ENCODE results near the gene USP24.

Gene USP24

DNA sequence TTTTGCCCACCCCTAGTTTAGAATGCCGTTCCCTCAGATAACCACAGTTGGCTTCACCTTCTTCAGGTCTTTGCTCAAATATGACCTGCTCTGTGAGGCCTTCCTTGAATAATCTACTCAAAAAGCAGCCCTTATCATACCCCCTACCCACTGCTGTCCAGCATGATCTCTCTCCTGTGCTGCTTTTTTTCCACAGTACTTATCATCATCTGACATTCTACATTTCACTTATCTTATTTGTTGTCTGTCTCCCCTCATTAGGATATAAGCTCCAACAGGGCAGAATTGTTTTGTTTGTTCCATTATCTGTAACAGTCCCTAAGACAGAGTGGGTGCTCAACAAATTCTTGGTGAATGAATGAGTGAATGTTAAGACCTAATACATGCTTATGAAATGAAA is 18.1 kb downstream of the USP24 start:
- peak; percentile 68 for TF ChIP-seq POLR2A (IDR thresholded peaks at IDR 0.05; ENCODE audit: low read length)
- TF ChIP-seq GATA1 (IDR thresholded peaks at IDR 0.05; ENCODE audit: low read depth, low read length): peak; percentile 42
- peak; percentile 75 to 95 for DNase-seq

DNA sequence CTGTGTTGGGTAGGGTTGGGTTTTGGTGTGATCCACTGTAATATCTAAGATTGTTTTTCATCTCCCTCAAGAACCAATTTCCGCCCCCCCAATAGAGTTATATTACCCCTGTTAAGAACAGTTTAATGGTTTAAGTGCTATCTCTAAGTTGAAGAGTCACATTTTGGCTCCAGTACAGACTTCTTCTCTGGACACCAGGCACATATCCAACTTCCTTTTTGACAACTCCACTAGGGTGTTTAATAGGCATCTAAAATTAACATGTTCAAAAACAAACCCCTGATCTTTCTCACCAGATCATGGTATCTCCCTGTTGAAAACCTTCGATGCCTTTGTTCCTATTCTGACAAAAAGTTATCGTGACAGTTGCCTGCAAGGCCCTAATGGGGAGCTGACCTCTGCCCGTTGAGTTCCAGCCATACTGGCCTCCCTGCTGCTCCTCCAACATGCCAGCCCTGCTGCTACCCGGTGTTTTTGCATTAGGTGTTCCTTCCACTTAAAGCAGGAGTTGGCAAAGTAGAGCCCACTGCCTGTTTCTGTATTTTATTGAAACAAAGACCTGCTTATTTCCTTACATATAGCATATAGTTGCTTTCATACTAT is 18.6 kb downstream of the USP24 start:
- DNase-seq: peak; percentile 75 to 84
- TF ChIP-seq POLR2A (IDR thresholded peaks at IDR 0.05; ENCODE audit: low read length) (no peak), GATA1 (IDR thresholded peaks at IDR 0.05; ENCODE audit: low read depth, low read length) (no peak)

DNA sequence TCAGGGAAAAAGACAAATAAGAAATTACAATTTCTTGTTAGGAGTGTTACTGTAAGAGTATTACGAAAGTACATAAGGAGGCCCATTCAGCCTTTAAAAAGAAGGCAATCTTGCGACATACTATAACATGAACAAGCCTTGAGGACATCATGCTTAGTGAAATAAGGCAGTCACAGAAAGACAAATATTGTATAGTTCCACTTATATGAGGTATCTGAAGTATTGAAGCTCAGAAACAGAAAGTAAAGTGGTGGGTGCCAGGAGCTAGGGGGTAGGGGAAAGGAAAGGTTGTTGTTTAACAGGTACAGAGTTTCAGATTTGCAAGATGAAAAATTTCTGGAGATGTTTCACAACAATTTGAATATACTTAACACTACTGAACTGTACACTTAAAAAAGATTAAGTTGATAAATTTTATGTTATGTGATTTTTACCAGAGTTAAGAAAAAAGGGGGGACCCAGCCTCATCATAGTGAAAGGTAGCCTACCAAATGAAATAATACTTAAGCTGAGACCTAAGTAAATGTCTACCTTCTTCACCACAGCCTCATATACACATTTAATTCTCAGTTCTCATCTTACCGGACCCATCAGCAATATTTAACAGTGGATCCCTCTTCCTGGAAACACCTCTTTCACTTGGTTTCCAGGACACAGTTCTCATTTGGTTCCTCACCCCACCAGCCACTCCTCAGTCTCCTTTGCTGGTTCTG is 19.5 kb downstream of the USP24 start:
- DNase-seq: peak; percentile 31 to 59

DNA sequence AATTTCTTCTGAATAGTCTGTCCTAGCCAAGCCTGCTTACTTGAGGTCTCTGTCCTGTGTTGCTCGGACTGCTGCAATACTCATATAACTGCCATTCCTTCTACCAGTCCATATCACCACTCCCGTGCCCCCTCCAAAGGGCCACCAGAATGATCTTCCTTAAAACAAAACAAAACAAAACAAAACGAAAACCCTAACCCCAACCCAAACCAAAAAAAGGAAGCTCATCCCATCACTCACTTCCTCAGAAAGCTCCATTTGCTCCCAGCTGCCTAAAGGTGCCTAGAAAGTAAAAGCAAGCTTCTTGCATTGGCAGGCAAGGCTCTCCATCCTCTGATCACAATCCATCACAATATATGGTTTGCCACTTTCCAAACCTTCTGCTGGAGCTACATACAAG is 20.3 kb downstream of the USP24 start:
- DNase-seq: peak; percentile 26 to 47
- TF ChIP-seq GATA1 (IDR thresholded peaks at IDR 0.05; ENCODE audit: low read depth, low read length) (no peak), POLR2A (IDR thresholded peaks at IDR 0.05; ENCODE audit: low read length) (no peak)

More for the DNA sequence above, 19.5 kb downstream of the USP24 start:
- TF ChIP-seq POLR2A (IDR thresholded peaks at IDR 0.05; ENCODE audit: low read length): no peak
- no peak for TF ChIP-seq GATA1 (IDR thresholded peaks at IDR 0.05; ENCODE audit: low read depth, low read length)

DNA sequence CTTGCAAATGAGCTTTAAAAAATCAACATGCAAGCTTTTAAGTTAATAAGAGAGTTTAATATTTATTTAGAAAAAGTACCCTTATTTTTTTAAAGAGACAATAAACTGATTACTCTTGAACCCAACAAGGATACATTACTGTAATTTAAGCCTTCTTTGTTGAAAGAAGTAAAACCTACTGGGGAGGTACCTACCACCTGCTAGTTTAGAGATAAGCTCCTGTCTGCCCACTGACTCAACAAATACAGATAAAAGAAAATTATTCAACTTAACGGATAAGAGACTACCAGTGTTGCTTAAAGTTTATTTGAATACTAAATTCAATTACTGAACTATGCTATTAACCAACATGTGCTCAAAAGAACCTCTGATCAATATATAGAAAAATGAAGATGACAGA is 23.1 kb downstream of the USP24 start:
- peak; percentile 71 to 87 for DNase-seq
- TF ChIP-seq GATA1 (IDR thresholded peaks at IDR 0.05; ENCODE audit: low read depth, low read length): no peak
- TF ChIP-seq POLR2A (IDR thresholded peaks at IDR 0.05; ENCODE audit: low read length): peak; percentile 31

DNA sequence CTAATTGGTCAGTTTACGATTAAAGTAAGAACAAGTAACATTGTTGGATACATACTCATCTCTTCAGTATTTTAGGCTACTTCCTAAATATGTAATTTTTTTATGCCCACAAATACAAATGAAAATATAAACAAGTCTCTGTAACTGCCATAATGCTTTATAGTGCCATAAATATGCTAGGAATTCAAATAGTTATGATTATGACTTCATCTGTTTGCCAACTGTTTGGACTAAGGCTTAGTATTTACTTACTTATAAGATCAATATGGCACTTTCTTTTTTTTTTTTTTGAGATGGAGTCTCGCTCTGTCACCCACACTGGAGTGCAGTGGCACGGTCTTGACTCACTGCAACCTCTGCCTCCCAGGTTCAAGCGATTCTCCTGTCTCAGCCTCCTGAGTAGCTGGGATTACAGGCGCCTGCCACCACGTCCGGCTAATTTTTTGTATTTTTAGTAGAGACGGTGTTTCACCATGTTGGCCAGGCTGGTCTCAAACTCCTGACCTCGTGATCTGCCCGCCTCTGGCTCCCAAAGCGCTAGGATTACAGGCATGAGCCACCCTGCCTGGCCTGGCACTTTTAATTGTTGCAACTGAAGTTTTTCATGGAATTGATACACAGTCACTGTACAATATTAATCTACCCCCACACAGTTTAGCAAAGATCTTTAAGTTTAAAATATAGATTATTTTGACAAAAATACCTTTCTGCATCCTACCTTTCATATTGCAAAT is 23.8 kb downstream of the USP24 start:
- peak; percentile 23 to 38 for DNase-seq

DNA sequence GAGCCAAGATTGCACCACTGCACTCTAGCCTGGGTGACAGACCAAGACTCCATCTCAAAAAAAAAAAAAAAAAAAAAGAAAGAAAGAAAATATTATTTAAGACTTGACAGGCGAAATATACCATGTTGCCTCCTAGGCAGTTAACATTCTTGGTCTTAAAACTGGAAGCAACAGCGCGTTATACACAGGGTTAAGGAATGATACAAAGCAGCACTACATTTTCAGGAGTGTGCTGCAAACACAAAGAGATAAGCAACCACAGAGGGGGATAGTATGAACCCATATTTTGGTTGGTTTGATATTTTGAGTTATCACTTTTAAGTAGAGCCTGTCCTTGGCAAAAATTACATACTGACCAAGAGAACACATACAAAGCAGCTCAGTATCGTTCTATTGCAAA is 25.1 kb downstream of the USP24 start:
- peak; percentile 65 to 85 for DNase-seq
- TF ChIP-seq POLR2A (IDR thresholded peaks at IDR 0.05; ENCODE audit: low read length) (peak; percentile 47), GATA1 (IDR thresholded peaks at IDR 0.05; ENCODE audit: low read depth, low read length) (no peak)

DNA sequence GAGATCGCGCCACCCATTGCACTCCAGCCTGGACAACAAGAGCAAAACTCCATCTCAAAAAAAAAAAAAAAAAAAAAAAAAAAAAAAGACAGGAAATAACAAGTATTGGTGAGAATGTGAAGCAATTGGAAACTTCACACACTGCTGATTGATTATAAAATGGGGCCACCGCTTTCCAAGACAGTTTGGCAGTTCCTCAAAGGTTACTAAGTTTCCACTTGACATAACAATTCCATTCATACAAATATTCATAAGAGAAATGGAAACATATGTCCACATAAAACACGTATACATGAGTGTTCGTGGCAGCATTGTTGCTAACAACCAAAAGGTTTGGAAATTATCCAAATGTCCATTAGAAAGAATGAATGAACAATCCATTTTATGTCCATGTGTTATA is 26.3 kb downstream of the USP24 start:
- no peak for DNase-seq
- TF ChIP-seq GATA1 (IDR thresholded peaks at IDR 0.05; ENCODE audit: low read depth, low read length) (no peak), POLR2A (IDR thresholded peaks at IDR 0.05; ENCODE audit: low read length) (no peak)

DNA sequence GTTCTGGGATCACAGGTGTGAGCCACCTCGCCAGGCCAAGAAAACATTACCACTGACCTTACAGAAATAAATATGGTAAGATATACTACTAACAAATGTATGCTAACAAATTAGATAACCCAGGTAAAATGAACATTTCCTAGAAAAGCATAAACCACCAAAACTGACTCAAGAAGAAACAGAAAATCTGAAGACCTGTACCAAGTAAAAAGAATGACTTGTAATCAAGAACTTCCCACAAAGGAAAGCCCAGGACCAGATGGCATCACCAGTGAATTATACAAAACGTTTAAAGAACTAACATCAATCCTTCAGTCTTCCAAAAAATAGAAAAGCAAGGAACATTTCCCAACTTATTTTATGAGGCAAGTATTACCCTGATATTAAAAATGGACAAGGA is 29.3 kb downstream of the USP24 start:
- no peak for DNase-seq
- no peak for TF ChIP-seq POLR2A (IDR thresholded peaks at IDR 0.05; ENCODE audit: low read length)
- TF ChIP-seq GATA1 (IDR thresholded peaks at IDR 0.05; ENCODE audit: low read depth, low read length): no peak

DNA sequence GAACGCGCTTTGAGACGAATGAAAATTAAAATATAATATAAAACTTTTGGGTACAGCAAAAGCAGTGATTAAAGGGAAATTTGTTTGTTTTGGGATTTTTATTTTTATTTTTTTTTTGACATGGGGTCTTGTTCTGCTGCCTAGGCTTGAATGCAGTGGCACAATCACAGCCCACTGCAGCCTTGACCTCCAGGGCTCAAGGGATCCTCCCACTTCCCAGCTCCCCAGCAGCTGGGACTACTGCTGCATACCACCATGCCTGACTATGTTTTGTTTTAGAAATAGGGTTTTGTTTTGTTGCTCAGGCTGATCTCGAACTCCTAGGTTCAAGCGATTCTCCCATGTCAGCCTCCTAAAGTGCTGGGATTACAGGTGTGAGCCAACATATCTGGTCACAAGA is 30.3 kb downstream of the USP24 start:
- TF ChIP-seq POLR2A (IDR thresholded peaks at IDR 0.05; ENCODE audit: low read length): no peak
- TF ChIP-seq GATA1 (IDR thresholded peaks at IDR 0.05; ENCODE audit: low read depth, low read length): no peak
- DNase-seq: no peak

DNA sequence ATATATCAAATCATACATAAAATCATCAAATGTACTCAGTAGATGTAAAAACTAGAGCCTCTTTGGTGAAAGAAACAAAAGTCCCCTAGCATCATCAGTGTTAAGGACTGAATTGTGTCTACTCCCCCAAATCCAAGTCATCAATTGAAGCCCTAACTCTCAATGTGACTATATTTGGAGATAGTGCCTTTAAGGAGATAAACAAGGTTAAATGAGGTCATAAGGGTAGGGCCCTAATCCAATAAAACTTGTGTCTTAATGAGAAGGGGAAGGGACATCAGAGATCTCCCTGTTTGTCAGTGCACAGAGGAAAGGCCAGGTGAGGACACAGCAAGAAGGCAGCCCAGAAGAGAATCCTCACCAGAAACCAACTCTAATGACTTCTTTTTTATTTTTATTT is 33.5 kb downstream of the USP24 start:
- TF ChIP-seq POLR2A (IDR thresholded peaks at IDR 0.05; ENCODE audit: low read length) (no peak), GATA1 (IDR thresholded peaks at IDR 0.05; ENCODE audit: low read depth, low read length) (no peak)
- peak; percentile 78 to 90 for DNase-seq

DNA sequence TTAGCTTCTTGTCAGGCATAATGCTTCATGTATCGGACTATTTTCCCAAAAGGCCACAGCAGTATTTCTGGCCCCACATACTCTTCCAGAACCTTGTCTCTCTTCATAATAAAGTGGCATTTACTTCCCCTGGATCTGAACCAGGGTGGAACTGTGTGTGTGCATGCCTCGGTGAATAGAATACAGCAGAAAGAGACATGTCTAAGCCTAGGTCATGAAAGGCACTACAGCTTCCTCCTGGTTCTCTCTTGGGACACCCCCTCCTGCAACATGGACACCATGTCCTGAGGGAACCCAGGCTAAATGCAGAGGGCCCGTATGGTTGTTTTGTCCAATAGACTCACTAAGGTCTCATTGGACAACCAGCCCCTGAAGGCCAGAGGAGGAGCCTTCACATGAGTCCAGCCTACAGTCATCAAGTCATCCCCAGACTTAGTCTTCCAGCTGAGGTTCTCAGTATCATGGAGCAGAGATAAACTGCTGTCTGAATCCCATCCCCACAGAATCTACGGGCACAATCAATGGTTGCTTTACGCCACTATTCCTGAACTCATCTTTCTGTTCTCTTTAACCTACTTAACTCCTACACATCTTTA is 35.0 kb downstream of the USP24 start:
- TF ChIP-seq POLR2A (IDR thresholded peaks at IDR 0.05; ENCODE audit: low read length) (no peak), GATA1 (IDR thresholded peaks at IDR 0.05; ENCODE audit: low read depth, low read length) (no peak)
- DNase-seq: peak; percentile 39 to 40

DNA sequence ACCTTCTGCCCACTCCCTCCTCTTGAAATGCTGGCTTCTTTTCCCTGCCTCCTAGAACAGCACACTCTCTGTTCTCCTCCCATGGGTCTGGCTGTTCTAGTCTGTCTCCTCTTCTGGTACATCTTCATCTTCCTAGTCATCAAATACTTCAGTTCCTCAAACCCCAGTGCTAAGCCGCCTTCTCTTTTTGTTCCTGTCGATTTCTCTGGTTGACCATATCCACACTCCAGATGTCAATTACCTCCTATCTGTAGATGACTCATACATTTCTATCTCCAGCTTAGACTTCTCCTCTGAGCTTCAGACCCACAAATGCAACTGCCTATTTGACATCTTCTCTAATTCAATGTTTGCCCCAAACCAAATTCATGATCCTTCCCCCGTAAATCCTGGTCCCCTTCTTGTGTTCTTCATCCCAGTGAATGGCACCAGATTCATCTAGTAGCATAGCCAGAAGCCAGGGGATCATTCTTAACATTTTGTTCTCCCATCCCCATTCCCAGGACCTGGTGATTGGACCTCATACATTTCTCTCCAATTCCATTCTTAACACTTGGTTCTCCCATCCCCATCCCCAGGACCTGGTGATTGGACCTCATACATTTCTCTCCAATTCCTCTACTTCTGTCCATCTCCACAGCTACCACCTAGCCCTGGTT is 35.9 kb downstream of the USP24 start:
- TF ChIP-seq GATA1 (IDR thresholded peaks at IDR 0.05; ENCODE audit: low read depth, low read length): no peak
- TF ChIP-seq POLR2A (IDR thresholded peaks at IDR 0.05; ENCODE audit: low read length): peak; percentile 25
- peak; percentile 83 to 86 for DNase-seq

DNA sequence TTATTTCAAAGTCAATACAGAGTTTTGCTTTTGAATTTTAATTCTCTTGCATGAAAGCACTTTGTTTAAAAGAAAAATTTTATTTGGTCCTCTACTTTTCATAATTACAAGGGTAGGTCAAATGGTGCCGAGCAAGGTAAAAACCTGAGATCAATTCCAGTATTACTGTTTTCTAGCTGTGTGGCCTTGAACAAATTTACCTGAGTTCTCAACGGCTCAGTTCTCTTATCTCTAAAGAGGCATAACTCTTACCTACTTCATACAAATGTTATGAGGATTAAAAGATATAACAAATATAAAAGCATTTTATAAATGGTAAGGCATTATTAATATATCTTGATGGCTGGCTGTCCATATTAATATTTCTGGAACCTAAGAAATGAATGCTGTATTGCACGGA is 42.5 kb downstream of the USP24 start:
- DNase-seq: no peak
- TF ChIP-seq GATA1 (IDR thresholded peaks at IDR 0.05; ENCODE audit: low read depth, low read length) (no peak), POLR2A (IDR thresholded peaks at IDR 0.05; ENCODE audit: low read length) (no peak)

Data from erythroblast (primary cell).